Liver (tissue), 9 donors: ENCODE data around the gene KANSL2. TPM values are rescaled to one million over a fixed set of nuclear protein-coding genes. Genes with fewer than 3 reads are reported as not detected.

Experiments used
- DNase-seq: peaks from one replicate; pipeline ENCODE4 v3.0.0-alpha.2; 2017; ENCODE audit warnings: low spot score
- H3K27ac ChIP-seq, 2 donors: one replicate each; pipeline ENCODE4 v1.7.0; 2013; ENCODE audit warnings: inconsistent platforms in 2 of 2, low read length in 2 of 2, control low read depth in 1 of 2, low read depth in 1 of 2, mild to moderate bottlenecking in 1 of 2
- H3K27me3 ChIP-seq, 4 donors: one replicate each; pipeline versions ENCODE4 v1.6.1 to v1.7.0; 2013; ENCODE audit warnings: low read length in 3 of 4, inconsistent platforms in 1 of 4, mild to moderate bottlenecking in 1 of 4, moderate library complexity in 1 of 4; ENCODE audit not compliant: control insufficient read depth in 4 of 4, insufficient read depth in 4 of 4
- H3K36me3 ChIP-seq, 4 donors: one replicate each; pipeline versions ENCODE4 v1.6.1 to v1.7.0; 2013; ENCODE audit warnings: low read length in 3 of 4, mild to moderate bottlenecking in 3 of 4, low read depth in 1 of 4, moderate library complexity in 1 of 4; ENCODE audit not compliant: control insufficient read depth in 4 of 4, insufficient read depth in 3 of 4
- H3K4me1 ChIP-seq, 4 donors: one replicate each; pipeline versions ENCODE4 v1.6.1 to v1.7.0; 2013; ENCODE audit warnings: low read length in 3 of 4, mild to moderate bottlenecking in 3 of 4, moderate library complexity in 1 of 4; ENCODE audit not compliant: control insufficient read depth in 4 of 4, insufficient read depth in 4 of 4
- H3K4me3 ChIP-seq, 3 donors: one replicate each; pipeline versions ENCODE4 v1.6.1 to v1.7.0; 2013; ENCODE audit warnings: low read length in 3 of 3, control low read depth in 1 of 3, low read depth in 1 of 3, mild to moderate bottlenecking in 1 of 3
- H3K9ac ChIP-seq, 2 donors: one replicate each; pipeline ENCODE4 v1.7.0; 2013; ENCODE audit warnings: low read length in 2 of 2, mild to moderate bottlenecking in 2 of 2, moderate library complexity in 2 of 2, control low read depth in 1 of 2, low read depth in 1 of 2
- H3K9me3 ChIP-seq, 4 donors: one replicate each; pipeline versions ENCODE4 v1.6.1 to v1.7.0; 2013; ENCODE audit warnings: low read length in 3 of 4; ENCODE audit not compliant: control insufficient read depth in 4 of 4
- ATF3 ChIP-seq: IDR thresholded peaks from 2 replicates; pipeline ENCODE4 v1.6.1; 2016; ENCODE audit warnings: antibody characterized with exemption
- EGR1 ChIP-seq, 2 donors: IDR thresholded peaks; 2 replicates each; pipeline ENCODE4 v1.6.1; 2016 to 2018; ENCODE audit warnings: antibody characterized with exemption in 2 of 2, low read depth in 2 of 2
- FOXA1 ChIP-seq: IDR thresholded peaks from 2 replicates; pipeline ENCODE4 v1.6.1; 2016; ENCODE audit warnings: antibody characterized with exemption
- FOXA2 ChIP-seq: IDR thresholded peaks from 2 replicates; pipeline ENCODE4 v1.6.1; 2016; ENCODE audit warnings: antibody characterized with exemption
- GABPA ChIP-seq, 2 donors: IDR thresholded peaks in 1 of 2; conservative IDR thresholded peaks in 1 of 2; 2 replicates each; pipeline ENCODE4 v1.6.1; 2016; ENCODE audit warnings: antibody characterized with exemption in 2 of 2, mild to moderate bottlenecking in 1 of 2, moderate library complexity in 1 of 2
- HNF4A ChIP-seq, 2 donors: conservative IDR thresholded peaks; 2 replicates each; pipeline ENCODE4 v1.6.1; 2016; ENCODE audit warnings: antibody characterized with exemption in 2 of 2, mild to moderate bottlenecking in 2 of 2
- HNF4G ChIP-seq: IDR thresholded peaks from 2 replicates; pipeline ENCODE4 v1.6.1; 2016; ENCODE audit warnings: antibody characterized with exemption
- JUND ChIP-seq, 2 donors: IDR thresholded peaks; 2 replicates each; pipeline ENCODE4 v1.6.1; 2016; ENCODE audit warnings: antibody characterized with exemption in 2 of 2
- NR2F2 ChIP-seq: IDR thresholded peaks from 2 replicates; pipeline ENCODE4 v1.6.1; 2016; ENCODE audit warnings: antibody characterized with exemption
- RAD21 ChIP-seq, 2 donors: IDR thresholded peaks; 2 replicates each; pipeline ENCODE4 v1.6.1; 2016; ENCODE audit warnings: antibody characterized with exemption in 2 of 2, mild to moderate bottlenecking in 2 of 2
- RXRA ChIP-seq, 2 donors: IDR thresholded peaks; 2 replicates each; pipeline ENCODE4 v1.6.1; 2017 to 2018; ENCODE audit warnings: antibody characterized with exemption in 2 of 2, mild to moderate bottlenecking in 1 of 2
- SP1 ChIP-seq: IDR thresholded peaks from 2 replicates; pipeline ENCODE4 v1.6.1; 2018; ENCODE audit warnings: antibody characterized with exemption, mild to moderate bottlenecking
- TAF1 ChIP-seq: conservative IDR thresholded peaks from 2 replicates; pipeline ENCODE4 v1.6.1; 2016; ENCODE audit warnings: antibody characterized with exemption, mild to moderate bottlenecking
- YY1 ChIP-seq: IDR thresholded peaks from 2 replicates; pipeline ENCODE4 v1.6.1; 2016; ENCODE audit warnings: antibody characterized with exemption, mild to moderate bottlenecking
- WGBS: extraction: QIAGEN DNeasy Blood & Tissue Kit; methylation state at CpG from one replicate; pipeline ENCODE4 v1.1.7; 2013; 5-methylcytosine and 5-hydroxymethylcytosine counted together
- polyA plus RNA-seq, 2 donors: library from polyadenylated mRNA; stranded (reverse) in 1 of 2; unstranded in 1 of 2; fragments of 200-250 nt in 1 of 2; fragments of >200 nt in 1 of 2; fragmentation: Nextera tagmentation in 1 of 2; extraction: Ambion mirVana in 1 of 2; gene quantifications; one replicate each; pipeline versions ENCODE4 v1.2.1 to v1.2.3, GENCODE V29; 2013 to 2015
- total RNA-seq, 2 donors: library from RNA; depleted of rRNA; stranded (reverse); fragments of >200 nt; gene quantifications; one replicate each; pipeline ENCODE4 v1.2.3, GENCODE V29; 2014
- TF ChIP-seq, protein P1 (sequence below): IDR thresholded peaks from 2 replicates; pipeline ENCODE4 v1.6.1; 2016; ENCODE audit warnings: antibody characterized with exemption
- TF ChIP-seq, protein P2 (sequence below): IDR thresholded peaks from 2 replicates; pipeline ENCODE4 v1.6.1; 2016; ENCODE audit warnings: antibody characterized with exemption
- TF ChIP-seq, protein P3 (sequence below): fragments of 150-350 bp; IDR thresholded peaks from 2 replicates; pipeline ENCODE4 v1.5.1; 2017; ENCODE audit warnings: improper control_type of control experiment, low read depth, low read length; ENCODE audit not compliant: missing input control
- donor health status: healthy.
- donor health status: healthy.
- donor health status: healthy.
- donor health status: healthy.
- donor health status: healthy.

The KANSL2 gene
- total and polyA plus RNA-seq, 4 donors: 7.0 to 23.0 (median 14.8) TPM

GRCh38 chr12:48693572-48693971 is 11.5 kb upstream of the KANSL2 start:
- Histone ChIP-seq H3K4me1 (no peaks in the 10 kb centered on the region), H3K4me3 (no peak overlapping the region), H3K9me3 (no peaks in the 10 kb centered on the region), H3K27me3 (no peaks in the 10 kb centered on the region), H3K36me3 (peaks cover 2 to 55% (median 44%) of the 10 kb centered on the region in 4 donors), H3K27ac (no peak overlapping the region), H3K9ac (no peak overlapping the region)
- no peak for TF ChIP-seq TAF1
- no peak for TF ChIP-seq RAD21 (IDR thresholded peaks at IDR 0.05)
- TF ChIP-seq, protein P1, sequence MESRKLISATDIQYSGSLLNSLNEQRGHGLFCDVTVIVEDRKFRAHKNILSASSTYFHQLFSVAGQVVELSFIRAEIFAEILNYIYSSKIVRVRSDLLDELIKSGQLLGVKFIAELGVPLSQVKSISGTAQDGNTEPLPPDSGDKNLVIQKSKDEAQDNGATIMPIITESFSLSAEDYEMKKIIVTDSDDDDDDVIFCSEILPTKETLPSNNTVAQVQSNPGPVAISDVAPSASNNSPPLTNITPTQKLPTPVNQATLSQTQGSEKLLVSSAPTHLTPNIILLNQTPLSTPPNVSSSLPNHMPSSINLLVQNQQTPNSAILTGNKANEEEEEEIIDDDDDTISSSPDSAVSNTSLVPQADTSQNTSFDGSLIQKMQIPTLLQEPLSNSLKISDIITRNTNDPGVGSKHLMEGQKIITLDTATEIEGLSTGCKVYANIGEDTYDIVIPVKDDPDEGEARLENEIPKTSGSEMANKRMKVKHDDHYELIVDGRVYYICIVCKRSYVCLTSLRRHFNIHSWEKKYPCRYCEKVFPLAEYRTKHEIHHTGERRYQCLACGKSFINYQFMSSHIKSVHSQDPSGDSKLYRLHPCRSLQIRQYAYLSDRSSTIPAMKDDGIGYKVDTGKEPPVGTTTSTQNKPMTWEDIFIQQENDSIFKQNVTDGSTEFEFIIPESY: no peak
- TF ChIP-seq HNF4A (conservative IDR thresholded peaks at IDR 0.05): no peak
- TF ChIP-seq NR2F2: no peak
- no peak for TF ChIP-seq EGR1 (IDR thresholded peaks at IDR 0.05; ENCODE audit: low read depth in 2 of 2)
- no peak for TF ChIP-seq RXRA (IDR thresholded peaks at IDR 0.05)
- no peak for TF ChIP-seq FOXA1
- no peak for DNase-seq
- WGBS: 95% methylated on average over 6 of the region's 6 CpGs

DNA sequence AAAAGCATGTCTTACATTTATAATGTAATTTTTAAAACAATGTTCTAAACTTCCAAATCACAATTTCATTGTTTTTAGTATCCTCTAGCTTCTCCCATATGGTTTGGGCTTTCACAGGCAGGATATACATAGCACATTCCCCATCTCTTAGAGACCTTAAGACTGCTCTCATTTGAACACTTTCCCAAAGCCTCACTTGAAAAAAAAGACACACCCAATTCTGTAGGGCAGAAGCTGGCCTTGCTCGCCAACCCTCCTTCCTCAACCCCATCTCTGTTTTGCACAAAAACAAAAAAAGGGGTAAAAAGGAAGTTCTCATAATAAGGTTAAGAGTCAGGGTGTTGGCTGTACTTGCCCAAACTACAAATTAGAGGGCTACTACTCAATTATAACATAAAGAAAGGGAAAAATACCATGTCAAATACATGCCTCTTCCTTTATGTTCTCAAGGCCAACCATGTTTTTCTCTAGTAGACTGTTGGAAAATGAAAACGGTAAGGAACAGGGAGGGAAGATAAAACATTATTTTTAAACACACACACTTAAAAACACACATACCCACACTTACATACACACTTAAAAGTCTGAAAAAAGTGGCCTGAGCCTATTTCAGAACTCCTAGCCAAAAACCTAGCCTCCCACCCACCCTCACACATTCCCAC is 9.9 kb upstream of the KANSL2 start:
- no peaks in the 10 kb centered on the region for H3K4me1 ChIP-seq
- H3K4me3 ChIP-seq: no peak overlapping the region
- no peak overlapping the region for H3K9ac ChIP-seq
- TF ChIP-seq RXRA (IDR thresholded peaks at IDR 0.05) (no peak), GABPA (IDR thresholded peaks at IDR 0.05 in 1 of 2, conservative IDR thresholded peaks at IDR 0.05 in 1 of 2) (no peak), YY1 (no peak), FOXA1 (no peak), SP1 (no peak), HNF4G (no peak), ATF3 (no peak), HNF4A (conservative IDR thresholded peaks at IDR 0.05) (no peak), EGR1 (IDR thresholded peaks at IDR 0.05; ENCODE audit: low read depth in 2 of 2) (no peak), FOXA2 (no peak), NR2F2 (no peak), JUND (IDR thresholded peaks at IDR 0.05) (no peak), RAD21 (IDR thresholded peaks at IDR 0.05) (no peak)
- TF ChIP-seq, protein P1: no peak
- TF ChIP-seq, protein P2, sequence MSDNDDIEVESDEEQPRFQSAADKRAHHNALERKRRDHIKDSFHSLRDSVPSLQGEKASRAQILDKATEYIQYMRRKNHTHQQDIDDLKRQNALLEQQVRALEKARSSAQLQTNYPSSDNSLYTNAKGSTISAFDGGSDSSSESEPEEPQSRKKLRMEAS: no peak
- TF ChIP-seq, protein P3, sequence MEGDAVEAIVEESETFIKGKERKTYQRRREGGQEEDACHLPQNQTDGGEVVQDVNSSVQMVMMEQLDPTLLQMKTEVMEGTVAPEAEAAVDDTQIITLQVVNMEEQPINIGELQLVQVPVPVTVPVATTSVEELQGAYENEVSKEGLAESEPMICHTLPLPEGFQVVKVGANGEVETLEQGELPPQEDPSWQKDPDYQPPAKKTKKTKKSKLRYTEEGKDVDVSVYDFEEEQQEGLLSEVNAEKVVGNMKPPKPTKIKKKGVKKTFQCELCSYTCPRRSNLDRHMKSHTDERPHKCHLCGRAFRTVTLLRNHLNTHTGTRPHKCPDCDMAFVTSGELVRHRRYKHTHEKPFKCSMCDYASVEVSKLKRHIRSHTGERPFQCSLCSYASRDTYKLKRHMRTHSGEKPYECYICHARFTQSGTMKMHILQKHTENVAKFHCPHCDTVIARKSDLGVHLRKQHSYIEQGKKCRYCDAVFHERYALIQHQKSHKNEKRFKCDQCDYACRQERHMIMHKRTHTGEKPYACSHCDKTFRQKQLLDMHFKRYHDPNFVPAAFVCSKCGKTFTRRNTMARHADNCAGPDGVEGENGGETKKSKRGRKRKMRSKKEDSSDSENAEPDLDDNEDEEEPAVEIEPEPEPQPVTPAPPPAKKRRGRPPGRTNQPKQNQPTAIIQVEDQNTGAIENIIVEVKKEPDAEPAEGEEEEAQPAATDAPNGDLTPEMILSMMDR: no peak
- H3K9me3 ChIP-seq: no peaks in the 10 kb centered on the region
- no peaks in the 10 kb centered on the region for H3K27me3 ChIP-seq
- peaks cover 5 to 53% (median 40%) of the 10 kb centered on the region in 4 donors for H3K36me3 ChIP-seq
- 62% methylated on average over 2 of the region's 2 CpGs for WGBS
- H3K27ac ChIP-seq: no peak overlapping the region
- no peak for DNase-seq
